Activated CD8-positive, alpha-beta memory T cell treated with anti-CD3 and anti-CD28 coated beads, Interleukin-2, amount 50 U/mL, for 4 hours (primary cell): ENCODE results near the gene GGT5.
"Not testable (repeated sequence)": the region's sequence is repeated elsewhere in the genome, so short reads cannot be mapped to it uniquely, and the experiment has no call there.

Experiments used
- DNase-seq: peaks from one replicate; pipeline ENCODE4 v3.0.0-alpha.2; 2020

GGT5 gene

GRCh38 chr22:24245030-24245431 lies at the start of gene GGT5:
Gene GGT5 (minus strand): TSS chr22:24245082. CDS start chr22:24244725, 357 bp downstream.
- DNase-seq, result not testable (repeated sequence)

DNA sequence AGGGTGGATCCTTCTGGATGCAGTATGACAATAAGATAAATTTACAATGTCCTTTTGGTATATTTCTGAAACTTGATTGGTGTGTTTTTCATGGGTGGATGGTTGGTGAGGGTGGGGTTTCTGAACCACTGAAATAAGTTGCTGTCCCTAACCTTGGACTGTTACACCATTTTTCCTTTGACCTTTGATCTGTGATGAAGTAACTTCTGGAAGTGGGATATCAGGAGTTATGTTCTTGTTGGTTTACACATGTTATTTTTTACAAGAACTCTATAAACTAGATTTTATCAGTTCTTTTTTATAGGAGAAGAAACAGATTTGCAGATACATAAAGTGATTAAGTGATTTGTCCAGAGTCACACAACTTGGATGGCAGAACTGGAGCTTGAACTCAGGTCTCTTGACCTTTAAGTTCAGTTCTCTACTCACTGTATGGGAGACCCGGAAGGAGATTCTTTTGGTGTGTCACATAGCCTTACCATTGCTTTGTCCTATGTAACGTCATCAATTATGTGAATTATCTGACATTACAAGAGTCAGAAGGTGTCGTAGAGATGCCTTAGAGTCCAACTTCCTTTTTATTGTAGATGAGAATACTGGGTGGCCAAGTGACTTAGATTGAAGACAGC lies 47.4 kb upstream of the GGT5 start:
- not testable (repeated sequence) for DNase-seq

GRCh38 chr22:24291515-24292201 lies 46.8 kb upstream of the GGT5 start:
- no peak for DNase-seq

- no peak for DNase-seq
Measured at GRCh38 chr22:24290459-24290858, 45.6 kb upstream of the GGT5 start.

GRCh38 chr22:24289741-24290163 lies 44.9 kb upstream of the GGT5 start:
- no peak for DNase-seq

DNA sequence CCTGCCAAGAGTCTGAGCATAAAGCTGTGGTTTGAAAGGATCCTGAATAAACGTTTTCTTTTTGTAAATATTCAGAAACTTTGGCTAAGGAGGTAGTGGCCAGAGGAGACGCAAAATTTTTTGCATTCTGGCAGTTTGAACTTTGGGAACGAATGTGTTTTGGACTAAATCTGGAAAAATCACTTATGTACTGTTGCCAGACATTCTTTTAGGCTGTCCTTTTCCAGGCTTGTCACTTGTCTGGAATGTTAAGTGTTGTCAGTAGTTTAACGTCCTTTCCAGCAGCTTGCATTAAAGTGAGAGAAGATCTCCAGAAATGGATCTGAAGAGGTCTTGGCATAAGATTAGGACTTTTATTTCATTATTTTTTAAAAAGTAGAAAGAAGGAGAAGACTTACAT lies 44.2 kb upstream of the GGT5 start:
- DNase-seq, result no peak

GRCh38 chr22:24287801-24288200 lies 42.9 kb upstream of the GGT5 start:
- DNase-seq, result not testable (repeated sequence)

DNA sequence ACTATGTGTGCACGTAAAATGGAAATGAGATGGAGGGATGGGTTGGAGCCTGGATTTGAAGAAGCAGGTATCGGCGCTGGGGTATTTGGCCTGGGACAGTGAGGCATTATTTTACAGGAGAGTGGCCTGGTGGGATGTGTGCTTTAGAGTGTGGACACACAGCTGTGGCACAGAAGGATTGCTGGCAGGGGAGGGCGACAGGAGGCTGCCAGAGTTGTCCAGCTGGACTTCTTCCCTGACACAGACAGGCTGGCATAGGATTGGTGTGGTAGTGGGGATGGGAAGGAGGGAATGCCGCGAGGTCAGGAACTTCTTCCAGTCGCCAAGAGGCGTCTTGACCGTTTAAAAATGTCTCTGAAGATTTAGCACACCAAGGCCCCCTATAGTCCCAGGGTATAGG lies 42.3 kb upstream of the GGT5 start:
- not testable (repeated sequence) for DNase-seq

GRCh38 chr22:24285245-24285644 lies 40.4 kb upstream of the GGT5 start:
- no peak for DNase-seq

DNA sequence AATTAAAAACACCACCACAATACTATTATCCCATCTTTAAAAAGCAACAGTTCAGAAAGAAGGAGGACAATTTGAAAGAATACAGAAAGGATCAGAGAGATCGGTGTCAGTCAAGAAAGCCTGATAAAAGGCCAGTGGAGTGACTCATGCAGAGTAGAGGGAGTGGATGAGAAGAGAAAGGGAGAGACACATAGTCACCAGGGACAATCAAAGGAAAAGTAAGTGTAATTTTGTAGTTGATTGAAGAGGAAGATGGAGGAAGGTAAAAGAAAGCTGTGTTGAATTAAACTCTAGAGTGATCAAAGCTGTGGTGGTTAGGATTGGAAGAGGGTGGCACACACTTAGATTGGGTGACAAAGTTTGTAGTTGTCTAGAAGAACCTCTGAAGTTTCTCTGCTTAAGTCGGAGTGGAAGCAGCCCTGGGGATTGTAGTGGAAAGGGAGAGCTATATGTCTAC lies 39.9 kb upstream of the GGT5 start:
- no peak for DNase-seq

DNA sequence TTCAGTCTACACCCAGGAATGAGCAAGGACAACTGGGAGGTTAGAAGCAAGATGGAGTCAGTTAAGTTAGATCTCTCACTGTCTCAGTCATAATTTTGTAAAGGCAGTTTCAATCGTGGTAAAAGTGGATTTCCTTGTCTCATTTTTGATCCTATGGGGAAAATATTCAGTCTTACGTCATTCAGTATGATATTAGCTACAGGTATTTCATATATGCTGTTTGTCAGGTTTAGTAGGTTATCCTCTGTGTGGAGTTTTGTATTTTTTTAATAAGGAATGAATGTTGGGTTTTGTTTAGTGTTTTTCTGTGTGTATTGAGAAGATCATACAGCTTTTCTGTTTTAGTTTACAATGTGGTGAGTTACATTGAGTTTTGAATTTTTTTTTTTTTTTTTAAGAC lies 37.5 kb upstream of the GGT5 start:
- DNase-seq, result no peak

DNA sequence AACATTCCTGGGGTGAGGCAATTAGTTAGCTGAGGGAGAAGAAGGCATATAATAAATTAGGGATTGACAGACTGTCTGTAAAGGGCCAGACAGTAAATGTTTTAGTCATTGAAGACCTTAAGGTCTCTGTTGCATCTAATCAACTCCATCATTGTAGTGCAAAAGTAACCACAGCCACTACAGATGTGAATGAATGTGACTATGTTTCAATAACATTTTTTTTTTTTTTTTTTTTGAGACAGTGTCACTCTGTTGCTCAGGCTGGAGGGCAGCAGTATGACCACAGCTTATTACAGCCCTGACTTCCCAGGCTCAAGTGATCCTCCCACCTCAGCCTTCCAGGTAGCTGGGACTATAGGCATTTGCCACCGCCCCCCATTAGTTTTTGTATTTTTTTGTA lies 35.5 kb upstream of the GGT5 start:
- DNase-seq, result not testable (repeated sequence)

GRCh38 chr22:24274696-24275405 lies 30.0 kb upstream of the GGT5 start:
- not testable (repeated sequence) for DNase-seq

GRCh38 chr22:24273906-24274305 lies 29.0 kb upstream of the GGT5 start:
- not testable (repeated sequence) for DNase-seq

- DNase-seq, result not testable (repeated sequence)
Measured at GRCh38 chr22:24273031-24273430, 28.1 kb upstream of the GGT5 start.

- no peak for DNase-seq
Measured at GRCh38 chr22:24271386-24271854, 26.5 kb upstream of the GGT5 start.

DNA sequence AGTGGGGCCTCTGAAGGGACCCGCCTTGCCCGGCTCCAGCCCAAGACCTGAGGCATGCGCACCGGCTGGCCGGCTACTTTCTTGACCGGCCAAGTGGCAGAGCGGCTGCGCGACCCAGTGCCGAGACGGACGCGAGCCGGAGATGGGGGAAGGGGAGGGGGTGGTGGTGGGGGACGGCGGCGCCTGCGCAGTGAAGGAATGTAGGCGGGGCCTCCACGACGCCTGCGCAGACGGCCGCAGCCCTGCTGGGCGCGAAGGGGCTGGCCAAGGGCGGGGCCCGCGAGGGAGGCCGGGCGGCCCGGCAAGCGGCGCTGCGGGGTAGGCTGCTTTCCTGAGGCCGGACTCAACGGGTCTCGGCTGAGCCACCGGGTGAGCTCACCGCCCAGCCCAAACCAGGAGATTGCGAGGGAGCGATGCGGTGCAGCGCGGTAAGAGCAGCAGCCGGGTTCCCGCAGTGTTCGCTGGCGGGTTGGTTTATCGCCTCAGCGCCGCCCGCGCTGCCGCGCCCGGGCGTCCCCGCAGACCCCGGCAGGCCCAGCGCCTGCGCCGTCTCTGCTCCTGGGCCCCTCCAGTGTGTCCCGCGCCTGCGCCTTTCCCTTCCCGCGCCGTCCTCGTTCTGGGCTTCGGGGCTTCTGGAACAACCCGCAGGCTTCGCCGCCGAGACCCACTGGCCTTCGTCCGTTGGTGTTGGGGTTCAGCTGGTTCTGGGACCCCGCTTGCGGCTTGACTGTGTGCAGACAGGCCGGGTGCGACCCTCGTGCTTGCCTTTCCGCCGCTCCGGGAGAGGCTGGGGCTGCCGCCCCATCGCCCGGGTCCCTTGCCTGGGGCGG lies 25.9 kb upstream of the GGT5 start, which contains the start of gene SPECC1L:
SPECC1L (plus strand) TSS at position 276 of the 830 bp plus-strand sequence. CDS start 31,401 bp downstream, outside the sequence.
- peak; percentile 90 for DNase-seq

GRCh38 chr22:24266495-24266894 lies 21.6 kb upstream of the GGT5 start:
- not testable (repeated sequence) for DNase-seq

DNA sequence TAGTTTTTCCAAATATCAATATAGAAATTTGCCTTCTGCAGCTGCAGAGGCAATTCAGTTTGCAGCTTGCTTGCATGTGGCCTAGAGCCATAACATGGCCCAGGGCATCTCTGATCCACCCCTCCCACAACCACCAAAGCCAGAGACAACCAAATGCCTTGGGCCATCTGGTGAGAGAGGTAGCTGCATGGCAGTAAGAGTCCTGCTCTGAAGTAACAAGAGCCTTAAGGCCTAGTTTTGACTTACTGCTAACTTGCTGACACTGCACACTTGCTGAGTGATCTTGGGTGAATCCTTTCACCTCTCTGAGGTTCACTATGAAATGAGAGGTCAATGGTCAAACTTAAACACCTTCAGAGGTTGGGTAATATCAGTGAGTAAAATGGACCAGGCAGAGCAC lies 20.9 kb upstream of the GGT5 start:
- no peak for DNase-seq

DNA sequence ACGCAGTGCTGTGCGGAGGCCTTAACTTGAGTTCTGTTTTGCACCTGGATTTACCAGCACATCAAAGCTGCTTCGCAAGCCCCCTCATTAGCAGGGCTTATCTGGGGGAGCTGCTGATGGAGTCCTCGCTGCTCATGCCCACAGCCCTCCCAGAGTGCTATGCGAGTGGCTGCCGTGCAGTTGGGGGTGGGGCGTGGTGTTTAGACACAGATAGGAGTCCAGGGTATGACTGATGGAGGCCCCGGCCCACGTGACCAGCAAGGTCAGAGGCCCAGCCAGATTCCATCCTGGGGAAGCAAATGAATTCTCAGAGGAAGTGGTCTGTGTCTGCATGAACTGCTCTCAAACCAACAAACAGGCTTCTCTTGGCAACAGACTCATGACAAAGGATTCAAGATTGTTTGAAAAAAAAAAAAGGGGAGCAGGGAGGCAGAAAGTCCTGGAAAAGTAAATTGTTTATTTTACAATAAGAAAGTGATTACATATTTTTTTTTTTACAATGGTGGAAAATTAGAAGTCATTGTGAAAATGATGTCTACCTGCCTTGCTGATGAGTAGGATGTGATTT lies 19.5 kb upstream of the GGT5 start:
- DNase-seq, result not testable (repeated sequence)

- DNase-seq, result not testable (repeated sequence)
Measured at GRCh38 chr22:24263479-24263878, 18.6 kb upstream of the GGT5 start.

- not testable (repeated sequence) for DNase-seq
Measured at GRCh38 chr22:24262185-24262749, 17.4 kb upstream of the GGT5 start.
